GM23248 (cell line): Measurements from ENCODE around the gene REM2. TPM values are rescaled to one million over a fixed set of nuclear protein-coding genes. Genes with fewer than 3 reads are reported as not detected.

ENCODE experiments used
- DNase-seq: peaks from one replicate; pipeline ENCODE4 v3.0.0-alpha.2; 2015
- H2AFZ ChIP-seq: fragments of 200-600 bp; sonication (generic); 2 replicates; pipeline ENCODE4 v1.6.1; 2016; ENCODE audit warnings: antibody characterized with exemption
- H3F3A ChIP-seq: fragments of 200-600 bp; sonication (generic); 2 replicates; pipeline ENCODE4 v1.6.1; 2016; ENCODE audit warnings: mild to moderate bottlenecking, antibody characterized with exemption, mixed run types; ENCODE audit not compliant: insufficient read depth
- H3K27ac ChIP-seq: fragments of 200-600 bp; sonication (generic); 2 replicates; pipeline ENCODE4 v1.5.1; 2016; ENCODE audit warnings: mild to moderate bottlenecking
- H3K27me3 ChIP-seq: fragments of 200-600 bp; sonication (generic); replicated peaks from 2 replicates; pipeline ENCODE4 v1.6.1; 2016; ENCODE audit warnings: mild to moderate bottlenecking; ENCODE audit not compliant: insufficient read depth
- H3K36me3 ChIP-seq: fragments of 200-600 bp; sonication (generic); 2 replicates; pipeline ENCODE4 v1.6.1; 2016; ENCODE audit warnings: low read depth, mild to moderate bottlenecking
- H3K4me1 ChIP-seq: fragments of 200-600 bp; sonication (generic); 2 replicates; pipeline ENCODE4 v1.6.1; 2016; ENCODE audit warnings: mild to moderate bottlenecking; ENCODE audit not compliant: insufficient read depth
- H3K4me2 ChIP-seq: fragments of 200-600 bp; sonication (generic); one replicate; pipeline ENCODE4 v1.6.1; 2016; ENCODE audit warnings: mild to moderate bottlenecking; ENCODE audit not compliant: unreplicated experiment
- H3K4me3 ChIP-seq: fragments of 200-600 bp; sonication (generic); 2 replicates; pipeline ENCODE4 v1.5.1; 2016; ENCODE audit warnings: mild to moderate bottlenecking
- H3K79me2 ChIP-seq: fragments of 200-600 bp; sonication (generic); 2 replicates; pipeline ENCODE4 v1.6.1; 2016; ENCODE audit warnings: mild to moderate bottlenecking; ENCODE audit not compliant: insufficient read depth
- H3K9ac ChIP-seq: fragments of 200-600 bp; sonication (generic); 2 replicates; pipeline ENCODE4 v1.6.1; 2016; ENCODE audit warnings: mild to moderate bottlenecking
- H3K9me2 ChIP-seq: fragments of 200-600 bp; sonication (generic); 2 replicates; pipeline ENCODE4 v1.6.1; 2016; ENCODE audit warnings: mixed run types, mild to moderate bottlenecking, moderate library complexity; ENCODE audit not compliant: insufficient read depth
- H3K9me3 ChIP-seq: fragments of 200-600 bp; sonication (generic); one replicate; pipeline ENCODE4 v1.6.1; 2017; ENCODE audit warnings: low read depth
- H4K20me1 ChIP-seq: fragments of 200-600 bp; sonication (generic); 2 replicates; pipeline ENCODE4 v1.6.0; 2016; ENCODE audit not compliant: insufficient read depth
- EZH2 ChIP-seq: fragments of 200-600 bp; sonication (generic); IDR thresholded peaks from 2 replicates; pipeline ENCODE4 v1.6.1; 2018; ENCODE audit warnings: antibody characterized with exemption, mild to moderate bottlenecking; ENCODE audit not compliant: insufficient read depth, poor library complexity, severe bottlenecking
- EZH2phosphoT487 ChIP-seq: fragments of 200-600 bp; sonication (generic); IDR thresholded peaks from 2 replicates; pipeline ENCODE4 v1.6.1; 2018; ENCODE audit warnings: antibody characterized with exemption, moderate library complexity, mild to moderate bottlenecking, low read depth; ENCODE audit not compliant: insufficient read depth
- WGBS, 2 experiments: methylation state at CpG; one replicate each; pipeline ENCODE4 v1.1.6; 2015 to 2017; ENCODE audit warnings: low lambda C conversion rate in 2 of 2, low coverage in 1 of 2; ENCODE audit errors: missing lambda C conversion rate in 2 of 2; 5-methylcytosine and 5-hydroxymethylcytosine counted together
- in situ Hi-C: fragments of 300-500 bp; cut with MboI; formaldehyde crosslinking; loops from 2 replicates; pipeline ENCODE4 v1.15.0; 2020
- polyA plus RNA-seq: library from polyadenylated mRNA; unstranded; fragments of >200 nt; fragmentation: Nextera tagmentation; extraction: Ambion mirVana; gene quantifications from 2 replicates; pipeline ENCODE4 v1.2.1, GENCODE V29; 2016
- total RNA-seq: library from RNA; depleted of rRNA; stranded (reverse); fragments of >200 nt; shearing (Covaris generic); gene quantifications from 2 replicates; pipeline ENCODE4 v1.2.3, GENCODE V29; 2014

REM2 gene
- total and polyA plus RNA-seq, 2 experiments from 2014 or later = 0.22 TPM; not detected in 1

- TF ChIP-seq EZH2phosphoT487 = no peak
- TF ChIP-seq EZH2 = no peak
These were observed 6.0 kb upstream of the REM2 start for GRCh38 chr14:22877000-22877501.

GRCh38 chr14:22878271-22879246 lies 4.5 kb upstream of the REM2 start:
- no peak overlapping the region for H3K27ac ChIP-seq
- H3K9ac ChIP-seq = no peak overlapping the region
- in situ Hi-C loops = no loop called here
- no peaks in the 10 kb centered on the region for H3K9me3 ChIP-seq
- peaks cover 5% of the 10 kb centered on the region; the same call in 1 of the 2 replicates for H3K4me1 ChIP-seq
- H3K36me3 ChIP-seq = peaks cover 26% of the 10 kb centered on the region; the same call in 1 of the 2 replicates
- 86 to 88% methylated on average over 8 of the region's 8 CpGs for WGBS, 2 experiments
- H3K9me2 ChIP-seq = no peaks in the 10 kb centered on the region
- peaks cover 16% of the 10 kb centered on the region for H3F3A ChIP-seq
- TF ChIP-seq EZH2phosphoT487 = no peak
- TF ChIP-seq EZH2 = no peak
- H2AFZ ChIP-seq = no peak overlapping the region
- peaks cover 28% of the 10 kb centered on the region for H3K79me2 ChIP-seq
- H3K4me3 ChIP-seq = no peak overlapping the region
- H3K27me3 ChIP-seq = no peaks in the 10 kb centered on the region
- H3K4me2 ChIP-seq = no peak overlapping the region
- no peak for DNase-seq
- H4K20me1 ChIP-seq = no peaks in the 10 kb centered on the region

More at GRCh38 chr14:22877000-22877501, 6.0 kb upstream of the REM2 start:
- no peak overlapping the region for H3K4me3 ChIP-seq
- no peak overlapping the region for H3K27ac ChIP-seq
- H3K79me2 ChIP-seq = peaks cover 42% of the 10 kb centered on the region
- no peak overlapping the region for H3K4me2 ChIP-seq
- WGBS, 2 experiments = 91 to 96% methylated on average over 15 to 22 of the region's 22 CpGs
- no peak overlapping the region for H2AFZ ChIP-seq
- no peaks in the 10 kb centered on the region for H3K27me3 ChIP-seq
- no peak for DNase-seq
- H3F3A ChIP-seq = peaks cover 19% of the 10 kb centered on the region
- no peaks in the 10 kb centered on the region for H3K9me3 ChIP-seq
- in situ Hi-C loops = no loop called here
- no peaks in the 10 kb centered on the region for H3K9me2 ChIP-seq
- H3K36me3 ChIP-seq = peaks cover 26% of the 10 kb centered on the region; the same call in 1 of the 2 replicates
- H3K9ac ChIP-seq = no peak overlapping the region
- H4K20me1 ChIP-seq = no peaks in the 10 kb centered on the region
- peaks cover 12% of the 10 kb centered on the region for H3K4me1 ChIP-seq

GRCh38 chr14:22882064-22882463 lies 958 bp upstream of the REM2 start:
- Histone ChIP-seq H3K36me3 (peaks cover 12% of the 10 kb centered on the region; the same call in 1 of the 2 replicates), H3K9ac (no peak overlapping the region), H3K4me3 (no peak overlapping the region), H3F3A (peaks cover 21% of the 10 kb centered on the region), H3K27ac (no peak overlapping the region), H4K20me1 (no peaks in the 10 kb centered on the region), H3K9me3 (no peaks in the 10 kb centered on the region), H3K27me3 (no peaks in the 10 kb centered on the region), H3K4me1 (no peaks in the 10 kb centered on the region; the same call in 1 of the 2 replicates), H2AFZ (no peak overlapping the region), H3K4me2 (no peak overlapping the region), H3K79me2 (no peaks in the 10 kb centered on the region), H3K9me2 (no peaks in the 10 kb centered on the region)
- 35 to 36% methylated on average over 7 of the region's 7 CpGs for WGBS, 2 experiments
- in situ Hi-C loops = no loop called here
- no peak for TF ChIP-seq EZH2
- TF ChIP-seq EZH2phosphoT487 = no peak
- no peak for DNase-seq

- Histone ChIP-seq H3K4me2 (no peak overlapping the region), H3K9me3 (no peaks in the 10 kb centered on the region), H2AFZ (no peak overlapping the region), H3K79me2 (no peaks in the 10 kb centered on the region), H3K9ac (no peak overlapping the region), H3K4me1 (no peaks in the 10 kb centered on the region; the same call in 1 of the 2 replicates), H3K9me2 (no peaks in the 10 kb centered on the region), H3K27me3 (no peaks in the 10 kb centered on the region), H3K36me3 (peaks cover 7% of the 10 kb centered on the region; the same call in 1 of the 2 replicates), H3F3A (peaks cover 21% of the 10 kb centered on the region), H3K27ac (no peak overlapping the region), H4K20me1 (no peaks in the 10 kb centered on the region), H3K4me3 (no peak overlapping the region)
- WGBS, 2 experiments = 25 to 29% methylated on average over 5 to 6 of the region's 6 CpGs
- DNase-seq = peak; percentile 66
- in situ Hi-C loops = no loop called here
- no peak for TF ChIP-seq EZH2
- no peak for TF ChIP-seq EZH2phosphoT487
These were observed 371 bp upstream of the REM2 start for GRCh38 chr14:22882529-22883172.
